ENCODE results near the gene NUAK2.

NUAK2 gene

DNA sequence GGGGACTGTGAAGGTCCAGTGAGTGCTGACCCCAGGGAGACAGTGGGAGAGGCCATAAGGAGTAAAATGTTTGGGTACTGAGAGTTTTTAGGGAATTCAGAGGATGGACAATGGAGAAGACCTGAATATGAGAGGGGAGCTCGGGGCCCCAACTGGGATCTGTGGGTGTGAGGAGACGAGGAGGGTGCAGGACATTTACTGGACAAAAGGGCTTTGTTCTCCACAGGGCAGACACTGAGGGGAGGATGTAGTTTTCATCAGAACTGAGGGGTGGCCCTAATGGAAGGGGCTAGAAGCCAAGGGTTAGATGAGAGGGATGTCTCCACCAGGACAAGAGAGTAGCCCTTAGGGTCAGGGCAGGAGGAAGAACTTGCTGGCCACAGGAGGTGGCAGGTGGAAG lies 63.8 kb downstream of the NUAK2 start:
- TF ChIP-seq CTCF (IDR thresholded peaks at IDR 0.05), result no peak

GRCh38 chr1:205256951-205257625 lies 64.5 kb downstream of the NUAK2 start:
- TF ChIP-seq CTCF (IDR thresholded peaks at IDR 0.05), result no peak

DNA sequence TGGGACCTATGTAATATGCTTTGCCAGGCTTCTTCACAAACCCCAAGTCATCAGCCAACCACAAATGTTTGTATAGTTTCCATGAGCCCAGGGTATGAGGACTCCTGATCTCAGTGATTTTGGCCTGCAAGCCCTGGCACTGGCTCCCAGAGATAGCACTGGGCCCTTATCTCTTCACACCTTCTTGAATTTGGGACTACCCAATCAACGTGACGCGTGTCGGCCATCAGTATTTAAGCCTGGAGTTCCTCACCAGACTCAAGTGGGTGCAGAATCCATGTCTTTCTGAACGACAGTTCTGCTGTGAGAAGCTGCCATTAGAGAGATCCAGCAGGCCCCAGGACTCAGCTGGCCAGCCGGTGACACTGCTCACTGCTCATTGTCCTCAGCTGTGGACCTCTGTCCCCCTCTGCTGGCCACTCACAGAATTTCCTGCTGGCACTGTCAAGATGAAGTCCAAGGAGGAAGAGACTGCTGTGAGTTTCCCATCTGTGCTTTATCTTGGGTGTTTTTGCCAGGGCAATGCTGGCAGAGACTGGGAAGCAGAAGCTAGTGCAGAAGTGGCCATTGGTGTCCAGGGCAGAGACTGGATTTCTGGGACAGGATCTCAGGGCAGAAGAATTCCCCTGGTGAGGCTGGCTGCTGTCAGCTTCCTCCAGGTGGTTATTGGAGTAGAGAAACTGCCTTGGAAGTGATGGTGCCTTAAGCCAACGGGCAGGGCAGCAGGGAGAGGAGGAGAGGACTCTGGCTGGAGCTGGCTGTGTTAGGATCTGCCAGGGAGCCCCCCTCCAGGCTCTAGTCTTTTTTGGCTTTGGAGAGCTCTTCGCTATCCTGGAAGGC lies 65.4 kb downstream of the NUAK2 start:
- TF ChIP-seq CTCF (IDR thresholded peaks at IDR 0.05), result peak; percentile 97
